ENCODE data around the gene INPP5F.

INPP5F gene

DNA sequence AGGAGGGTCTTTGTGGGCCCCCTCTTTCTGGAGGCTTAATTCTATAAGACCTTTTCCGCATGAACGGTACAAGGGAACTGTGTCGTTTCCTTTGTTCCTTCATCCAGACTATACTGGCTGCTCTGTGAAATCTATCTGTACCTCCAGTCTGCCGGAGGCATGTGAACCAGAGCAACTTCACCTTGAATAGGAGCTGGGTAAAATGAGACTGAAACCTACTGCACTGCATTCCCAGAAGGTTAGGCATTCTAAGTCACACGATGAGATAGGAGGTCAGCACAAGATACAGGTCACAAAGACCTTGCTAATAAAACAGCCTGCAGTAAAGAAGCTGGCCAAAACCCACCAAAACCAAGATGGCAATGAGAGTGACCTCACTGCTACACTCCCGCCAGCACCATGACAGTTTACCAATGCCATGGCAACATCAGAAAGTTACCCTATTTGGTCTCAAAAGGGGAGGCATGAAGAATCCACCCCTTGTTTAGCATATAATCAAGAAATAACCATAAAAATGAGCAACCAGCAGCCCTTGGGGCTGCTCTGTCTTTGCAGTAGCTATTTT, 36.8 kb upstream of the INPP5F start:
- Histone ChIP-seq H3K27ac (ENCODE audit: low read depth, low read length, poor library complexity, severe bottlenecking) (no peak overlapping the region), H3K9me3 (ENCODE audit: low read length) (no peaks in the 10 kb centered on the region), H3K4me2 (ENCODE audit: low read length) (no peak overlapping the region), H3K27me3 (ENCODE audit: insufficient read depth, low read length) (no peaks in the 10 kb centered on the region; the same call in 1 of the 2 replicates), H3K79me2 (ENCODE audit: insufficient read depth, low read length) (no peaks in the 10 kb centered on the region), H3K9me2 (ENCODE audit: low read depth, low read length) (no peaks in the 10 kb centered on the region), H4K20me1 (ENCODE audit: insufficient read depth, low read length) (no peaks in the 10 kb centered on the region), H2AFZ (ENCODE audit: low read length) (no peak overlapping the region), H3F3A (ENCODE audit: insufficient read depth, low read length) (no peaks in the 10 kb centered on the region), H3K36me3 (ENCODE audit: insufficient read depth, low read length) (no peaks in the 10 kb centered on the region), H3K4me1 (ENCODE audit: insufficient read depth, low read length, severe bottlenecking) (peaks cover 12% of the 10 kb centered on the region), H3K4me3 (ENCODE audit: low read depth, low read length, poor library complexity, severe bottlenecking) (no peak overlapping the region), H3K9ac (ENCODE audit: low read length) (no peak overlapping the region)
- TF ChIP-seq, protein P1, sequence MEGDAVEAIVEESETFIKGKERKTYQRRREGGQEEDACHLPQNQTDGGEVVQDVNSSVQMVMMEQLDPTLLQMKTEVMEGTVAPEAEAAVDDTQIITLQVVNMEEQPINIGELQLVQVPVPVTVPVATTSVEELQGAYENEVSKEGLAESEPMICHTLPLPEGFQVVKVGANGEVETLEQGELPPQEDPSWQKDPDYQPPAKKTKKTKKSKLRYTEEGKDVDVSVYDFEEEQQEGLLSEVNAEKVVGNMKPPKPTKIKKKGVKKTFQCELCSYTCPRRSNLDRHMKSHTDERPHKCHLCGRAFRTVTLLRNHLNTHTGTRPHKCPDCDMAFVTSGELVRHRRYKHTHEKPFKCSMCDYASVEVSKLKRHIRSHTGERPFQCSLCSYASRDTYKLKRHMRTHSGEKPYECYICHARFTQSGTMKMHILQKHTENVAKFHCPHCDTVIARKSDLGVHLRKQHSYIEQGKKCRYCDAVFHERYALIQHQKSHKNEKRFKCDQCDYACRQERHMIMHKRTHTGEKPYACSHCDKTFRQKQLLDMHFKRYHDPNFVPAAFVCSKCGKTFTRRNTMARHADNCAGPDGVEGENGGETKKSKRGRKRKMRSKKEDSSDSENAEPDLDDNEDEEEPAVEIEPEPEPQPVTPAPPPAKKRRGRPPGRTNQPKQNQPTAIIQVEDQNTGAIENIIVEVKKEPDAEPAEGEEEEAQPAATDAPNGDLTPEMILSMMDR (IDR thresholded peaks at IDR 0.05; ENCODE audit: low read length): no peak
- no peak for TF ChIP-seq EZH2 (IDR thresholded peaks at IDR 0.05; ENCODE audit: borderline replicate concordance, low read length)

DNA sequence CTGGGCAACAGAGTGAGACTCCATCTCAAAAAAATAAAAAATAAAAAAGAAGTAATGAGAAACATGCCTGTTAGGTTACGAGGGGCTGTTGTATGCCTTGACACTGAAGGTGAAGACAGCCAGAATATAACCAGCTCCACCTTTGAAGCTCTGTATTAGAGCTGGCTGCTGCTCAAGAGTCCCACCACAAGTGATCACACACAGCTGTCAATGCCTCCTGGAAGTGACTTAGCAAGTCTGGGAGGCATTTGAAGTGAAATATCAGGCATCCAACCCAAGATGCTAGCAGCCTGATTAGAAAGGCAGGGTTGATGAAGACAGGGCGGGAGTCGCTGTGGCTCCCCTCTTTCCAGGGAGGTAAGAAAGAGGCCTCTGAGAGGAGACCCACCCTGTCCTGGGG, 34.1 kb upstream of the INPP5F start:
- H3K4me3 ChIP-seq (ENCODE audit: low read depth, low read length, poor library complexity, severe bottlenecking): no peak overlapping the region
- no peaks in the 10 kb centered on the region; the same call in 1 of the 2 replicates for H3K36me3 ChIP-seq (ENCODE audit: insufficient read depth, low read length)
- no peak overlapping the region for H3K9ac ChIP-seq (ENCODE audit: low read length)
- no peak overlapping the region for H3K4me2 ChIP-seq (ENCODE audit: low read length)
- H3F3A ChIP-seq (ENCODE audit: insufficient read depth, low read length): no peaks in the 10 kb centered on the region
- no peaks in the 10 kb centered on the region for H3K79me2 ChIP-seq (ENCODE audit: insufficient read depth, low read length)
- H4K20me1 ChIP-seq (ENCODE audit: insufficient read depth, low read length): no peaks in the 10 kb centered on the region
- no peak overlapping the region for H3K27ac ChIP-seq (ENCODE audit: low read depth, low read length, poor library complexity, severe bottlenecking)
- H3K4me1 ChIP-seq (ENCODE audit: insufficient read depth, low read length, severe bottlenecking): peaks cover 10% of the 10 kb centered on the region
- H2AFZ ChIP-seq (ENCODE audit: low read length): no peak overlapping the region
- TF ChIP-seq, protein P1 (IDR thresholded peaks at IDR 0.05; ENCODE audit: low read length): no peak
- TF ChIP-seq EZH2 (IDR thresholded peaks at IDR 0.05; ENCODE audit: borderline replicate concordance, low read length): no peak
- H3K9me3 ChIP-seq (ENCODE audit: low read length): no peaks in the 10 kb centered on the region
- no peaks in the 10 kb centered on the region for H3K9me2 ChIP-seq (ENCODE audit: low read depth, low read length)
- no peaks in the 10 kb centered on the region; the same call in 1 of the 2 replicates for H3K27me3 ChIP-seq (ENCODE audit: insufficient read depth, low read length)

GRCh38 chr10:119693262-119693957, 32.4 kb upstream of the INPP5F start:
- no peak overlapping the region for H2AFZ ChIP-seq (ENCODE audit: low read length)
- no peaks in the 10 kb centered on the region for H3K9me2 ChIP-seq (ENCODE audit: low read depth, low read length)
- H3K4me2 ChIP-seq (ENCODE audit: low read length): no peak overlapping the region
- H3K9me3 ChIP-seq (ENCODE audit: low read length): no peaks in the 10 kb centered on the region
- H3K36me3 ChIP-seq (ENCODE audit: insufficient read depth, low read length): no peaks in the 10 kb centered on the region; the same call in 1 of the 2 replicates
- H3K79me2 ChIP-seq (ENCODE audit: insufficient read depth, low read length): no peaks in the 10 kb centered on the region
- no peak overlapping the region for H3K9ac ChIP-seq (ENCODE audit: low read length)
- H4K20me1 ChIP-seq (ENCODE audit: insufficient read depth, low read length): no peaks in the 10 kb centered on the region
- TF ChIP-seq, protein P1 (IDR thresholded peaks at IDR 0.05; ENCODE audit: low read length): no peak
- no peak for TF ChIP-seq EZH2 (IDR thresholded peaks at IDR 0.05; ENCODE audit: borderline replicate concordance, low read length)
- no peaks in the 10 kb centered on the region; the same call in 1 of the 2 replicates for H3K27me3 ChIP-seq (ENCODE audit: insufficient read depth, low read length)
- no peak overlapping the region for H3K27ac ChIP-seq (ENCODE audit: low read depth, low read length, poor library complexity, severe bottlenecking)
- H3F3A ChIP-seq (ENCODE audit: insufficient read depth, low read length): no peaks in the 10 kb centered on the region
- H3K4me3 ChIP-seq (ENCODE audit: low read depth, low read length, poor library complexity, severe bottlenecking): no peak overlapping the region
- no peaks in the 10 kb centered on the region for H3K4me1 ChIP-seq (ENCODE audit: insufficient read depth, low read length, severe bottlenecking)
